GM23338 (cell line): ENCODE measurements around the gene PSMB8.

Experiments used
- CREB1 ChIP-seq: fragments of 250-450 bp; sonication (Bioruptor Pico); IDR thresholded peaks from 2 replicates; pipeline ENCODE4 v1.5.0; 2020; ENCODE audit warnings: low read depth, mild to moderate bottlenecking, moderate library complexity
- CTCF ChIP-seq, 2 experiments: fragments of 200-600 bp in 1 of 2; sonication (generic) in 1 of 2; conservative IDR thresholded peaks; 2 replicates each; pipeline versions ENCODE4 v1.5.1 to v1.6.1; 2016 to 2017; ENCODE audit warnings: antibody characterized with exemption in 2 of 2, low read depth in 2 of 2, mild to moderate bottlenecking in 2 of 2, moderate library complexity in 1 of 2
- ETS1 ChIP-seq: IDR thresholded peaks from 2 replicates; pipeline ENCODE4 v1.6.1; 2016; ENCODE audit warnings: antibody characterized with exemption
- EZH2 ChIP-seq: fragments of 200-600 bp; sonication (generic); IDR thresholded peaks from one replicate; pipeline ENCODE4 v1.8.0; 2017; ENCODE audit warnings: antibody characterized with exemption, mild to moderate bottlenecking, low read depth; ENCODE audit not compliant: unreplicated experiment
- EZH2phosphoT487 ChIP-seq: fragments of 200-600 bp; sonication (generic); IDR thresholded peaks from one replicate; pipeline ENCODE4 v1.8.1; 2018; ENCODE audit warnings: antibody characterized with exemption; ENCODE audit not compliant: unreplicated experiment
- JUNB ChIP-seq: IDR thresholded peaks from one replicate; pipeline ENCODE4 v1.6.1; 2016; ENCODE audit warnings: antibody characterized with exemption; ENCODE audit not compliant: unreplicated experiment
- POLR2AphosphoS5 ChIP-seq: IDR thresholded peaks from 2 replicates; pipeline ENCODE4 v1.6.1; 2016; ENCODE audit warnings: antibody characterized with exemption, low read depth
- REST ChIP-seq: IDR thresholded peaks from one replicate; pipeline ENCODE4 v1.6.1; 2018; ENCODE audit warnings: antibody characterized with exemption; ENCODE audit not compliant: unreplicated experiment
- STAT1 ChIP-seq: IDR thresholded peaks from one replicate; pipeline ENCODE4 v1.6.1; 2016; ENCODE audit warnings: antibody characterized with exemption; ENCODE audit not compliant: unreplicated experiment
- ZNF114 ChIP-seq: fragments of 250-450 bp; sonication (Bioruptor Pico); IDR thresholded peaks from 2 replicates; pipeline ENCODE4 v1.5.0; 2020; ENCODE audit warnings: mild to moderate bottlenecking, moderate library complexity

GRCh38 chr6:32865724-32866443, 22.0 kb upstream of the PSMB8 start:
- TF ChIP-seq CTCF (conservative IDR thresholded peaks at IDR 0.05; ENCODE audit: low read depth in 2 of 2) (no peak), EZH2 (no peak), POLR2AphosphoS5 (no peak), JUNB (no peak), REST (no peak), EZH2phosphoT487 (no peak), ZNF114 (CRISPR knock-in tag) (no peak), STAT1 (no peak), ETS1 (no peak), CREB1 (CRISPR knock-in tag) (no peak)
